ENCODE results near the gene USP48.
"Not testable (repeated sequence)": the region's sequence is repeated elsewhere in the genome, so short reads cannot be mapped to it uniquely, and the experiment has no call there.

USP48 gene

DNA sequence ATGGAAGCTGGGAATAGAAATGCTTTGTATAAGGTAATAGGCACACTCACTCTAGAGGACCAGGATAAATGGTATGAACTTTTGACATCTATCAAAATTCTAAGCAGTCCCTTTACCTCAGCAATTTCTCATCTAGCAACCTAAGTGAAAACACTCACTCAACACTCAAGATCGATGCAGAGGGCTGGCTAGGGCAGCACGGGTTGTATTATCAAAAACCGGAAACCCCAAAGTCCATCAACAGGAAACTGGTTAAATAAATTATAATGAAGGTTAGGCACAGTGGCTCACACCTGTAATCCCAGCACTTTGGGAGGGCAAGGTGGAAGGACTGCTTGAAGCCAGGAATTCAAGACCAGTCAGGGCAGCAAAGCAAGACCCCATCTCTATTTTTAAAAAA, 9.4 kb downstream of the USP48 start:
- DNase-seq (ENCODE audit: low read depth), result no peak

DNA sequence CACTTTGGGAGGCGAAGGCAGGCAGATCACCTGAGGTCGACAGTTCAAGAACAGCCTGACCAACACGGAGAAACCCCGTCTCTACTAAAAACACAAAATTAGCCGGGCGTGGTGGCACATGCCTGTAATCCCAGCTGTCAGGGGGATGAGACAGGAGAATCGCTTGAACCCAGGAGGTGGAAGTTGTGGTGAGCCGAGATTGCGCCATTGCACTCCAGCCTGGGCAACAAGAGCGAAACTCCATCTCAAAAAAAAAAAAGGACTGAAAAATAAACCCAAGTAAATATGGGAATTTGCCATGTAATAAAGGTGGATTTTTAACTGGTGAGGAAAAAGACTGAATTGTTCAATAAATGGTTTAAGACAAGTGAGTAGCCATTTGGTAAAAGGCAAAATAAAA, 11.3 kb downstream of the USP48 start:
- DNase-seq (ENCODE audit: low read depth), result not testable (repeated sequence)

DNA sequence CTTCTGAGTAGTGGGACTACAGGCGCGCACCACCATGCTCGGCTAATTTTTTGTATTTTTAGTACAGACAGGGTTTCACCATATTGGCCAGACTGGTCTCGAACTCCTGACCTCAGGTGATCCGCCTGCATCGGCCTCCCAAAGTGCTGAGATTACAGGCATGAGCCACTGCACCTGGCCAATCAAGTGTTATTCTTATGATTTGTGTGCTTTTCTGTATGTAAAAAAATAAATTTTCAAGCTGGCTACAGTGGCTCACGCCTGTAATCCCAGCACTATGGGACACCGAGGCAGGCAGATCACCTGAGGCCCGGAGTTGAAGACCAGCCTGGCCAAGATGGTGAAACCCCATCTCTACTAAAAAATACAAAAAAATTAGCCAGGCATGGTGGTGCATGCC, 12.3 kb downstream of the USP48 start:
- DNase-seq (ENCODE audit: low read depth), result not testable (repeated sequence)

DNA sequence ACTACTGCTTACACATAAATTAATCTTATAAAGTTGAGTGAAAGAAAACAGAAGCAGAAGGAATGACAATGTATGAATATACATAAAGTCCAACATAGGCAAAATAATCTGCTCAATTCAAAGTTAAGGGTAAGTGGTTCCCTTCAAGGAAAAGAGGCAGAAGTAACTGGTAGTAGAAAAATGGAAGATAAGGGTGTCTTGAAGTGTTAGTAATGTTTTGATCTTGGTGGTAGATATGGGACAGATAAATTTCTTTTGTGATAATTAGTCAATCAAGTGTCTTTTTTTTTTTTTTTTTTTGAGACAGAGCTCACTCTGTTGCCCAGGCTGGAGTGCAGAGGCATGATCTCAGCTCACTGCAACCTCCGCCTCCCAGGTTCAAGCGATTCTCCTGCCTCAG, 12.7 kb downstream of the USP48 start:
- no peak for DNase-seq (ENCODE audit: low read depth)

DNA sequence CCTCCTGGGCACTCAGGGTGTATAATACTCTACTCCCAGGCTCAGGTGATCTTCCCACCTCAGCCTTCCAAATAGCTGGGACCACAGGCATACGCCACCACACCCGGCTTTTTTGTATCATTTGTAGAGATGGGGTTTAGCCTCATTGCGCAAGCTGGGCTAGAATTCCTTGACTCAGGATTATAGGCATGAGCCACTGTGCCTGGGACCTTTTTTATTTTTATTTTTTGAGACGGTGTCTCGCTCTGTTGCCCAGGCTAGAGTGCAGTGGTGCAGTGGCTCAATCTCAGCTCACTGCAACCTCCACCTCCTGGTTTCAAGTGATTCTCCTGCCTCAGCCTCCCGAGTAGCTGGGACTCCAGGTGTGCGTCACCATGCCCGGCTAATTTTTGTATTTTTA, 15.8 kb downstream of the USP48 start:
- not testable (repeated sequence) for DNase-seq (ENCODE audit: low read depth)

DNA sequence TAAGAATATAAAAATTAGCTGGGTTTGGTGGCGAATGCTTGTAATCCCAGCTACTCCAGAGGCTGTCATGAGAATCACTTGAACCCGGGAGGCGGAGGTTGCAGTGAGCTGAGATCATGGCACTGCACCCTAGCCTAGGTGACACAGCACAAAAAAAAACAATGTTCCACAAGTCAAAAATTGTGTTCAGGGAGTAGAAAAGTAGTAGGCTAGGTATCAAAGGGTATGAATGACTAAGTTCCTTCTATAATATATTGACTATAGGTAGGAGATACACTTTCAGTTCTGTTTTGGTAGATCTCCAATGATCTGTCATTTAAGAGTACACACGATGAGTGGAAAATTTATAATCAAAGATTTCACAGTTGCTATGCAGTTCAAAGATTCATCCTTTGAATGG, 16.7 kb downstream of the USP48 start:
- no peak for DNase-seq (ENCODE audit: low read depth)

DNA sequence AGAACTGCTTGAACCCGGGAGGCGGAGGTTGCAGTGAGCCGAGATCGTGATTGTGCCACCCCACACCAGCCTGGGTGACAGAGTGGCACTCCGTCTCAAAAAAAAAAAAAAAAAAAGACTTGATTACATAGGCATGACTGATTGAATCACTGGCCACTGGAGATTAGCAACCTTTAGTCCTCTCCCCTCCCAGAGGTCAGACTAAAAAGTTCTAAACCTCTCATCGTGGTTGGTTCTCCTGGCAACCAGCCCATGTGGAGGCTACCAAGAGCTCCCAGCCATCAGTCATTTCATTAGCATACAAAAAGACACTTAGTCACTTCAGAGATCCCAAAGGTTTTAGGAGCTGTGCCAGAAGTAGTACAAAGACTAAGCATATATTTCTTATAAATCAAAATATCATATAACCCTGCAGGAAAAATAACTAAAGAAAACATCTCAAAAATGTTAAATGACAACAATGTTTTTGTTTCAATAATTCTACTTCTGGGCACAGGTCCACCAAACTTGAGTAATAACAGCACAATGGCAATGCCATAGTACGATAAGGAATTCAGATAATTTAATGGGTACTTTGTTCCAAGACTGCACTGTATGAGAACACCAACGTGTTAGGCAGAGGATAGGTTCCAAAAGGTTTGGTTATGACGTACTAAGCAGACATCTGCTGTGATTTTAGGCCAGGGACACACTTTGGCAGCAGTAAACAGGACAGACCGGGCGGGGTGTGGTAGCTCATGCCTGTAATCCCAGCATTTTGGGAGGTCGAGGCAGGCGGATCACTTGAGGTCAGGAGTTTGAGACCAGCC, 18.1 kb downstream of the USP48 start:
- DNase-seq (ENCODE audit: low read depth), result no peak

DNA sequence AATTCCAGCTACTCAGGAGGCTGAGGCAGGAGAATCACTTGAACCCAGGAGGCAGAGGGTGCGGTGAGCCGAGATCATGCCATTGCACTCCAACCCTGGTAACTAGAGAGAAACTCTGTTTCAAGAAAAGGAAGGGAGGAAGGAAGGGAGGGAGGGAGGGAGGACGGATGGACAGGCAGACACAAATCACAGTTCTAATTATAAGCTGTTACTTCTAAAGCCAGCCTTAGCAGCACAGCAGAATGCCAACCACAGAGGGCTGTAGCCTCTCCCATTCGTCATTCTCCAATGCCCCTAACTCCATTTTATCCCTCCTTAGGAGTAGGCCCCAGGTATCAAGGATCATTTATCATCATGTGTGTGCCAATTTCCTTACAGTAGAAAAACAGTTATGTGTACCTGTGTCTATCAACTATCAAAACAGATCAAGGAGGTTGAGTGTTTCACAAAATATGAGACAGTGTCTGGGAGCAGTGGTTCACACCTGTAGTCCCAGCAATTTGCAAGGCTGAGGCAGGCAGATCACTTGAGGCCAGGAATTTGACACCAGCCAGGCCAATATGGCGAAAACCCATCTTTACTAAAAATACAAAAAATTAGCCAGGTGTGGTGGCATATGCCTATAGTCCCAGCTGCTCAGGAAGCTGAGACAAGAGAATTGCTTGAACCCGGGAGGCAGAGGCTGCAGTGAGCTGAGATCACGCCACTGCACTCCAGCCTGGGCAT, 19.1 kb downstream of the USP48 start:
- no peak for DNase-seq (ENCODE audit: low read depth)

DNA sequence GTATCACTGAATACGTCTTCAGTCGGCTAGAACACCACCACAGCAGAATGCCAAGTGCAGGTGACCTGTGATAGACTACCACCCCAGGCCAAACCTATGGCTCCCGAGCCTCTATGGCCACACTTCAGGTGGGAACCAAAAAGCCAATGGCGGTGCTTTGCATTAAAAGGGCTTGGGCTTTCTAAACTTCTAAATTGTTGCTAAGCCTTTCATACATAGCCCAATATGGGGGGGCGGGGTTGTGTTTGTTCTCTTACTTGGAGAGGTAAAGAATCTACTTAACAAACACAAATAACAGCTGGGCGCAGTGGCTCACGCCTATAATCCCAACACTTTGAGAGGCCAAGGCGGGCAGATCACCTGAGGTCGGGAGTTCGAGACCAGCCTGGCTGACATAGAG, 19.7 kb downstream of the USP48 start:
- DNase-seq (ENCODE audit: low read depth), result no peak

DNA sequence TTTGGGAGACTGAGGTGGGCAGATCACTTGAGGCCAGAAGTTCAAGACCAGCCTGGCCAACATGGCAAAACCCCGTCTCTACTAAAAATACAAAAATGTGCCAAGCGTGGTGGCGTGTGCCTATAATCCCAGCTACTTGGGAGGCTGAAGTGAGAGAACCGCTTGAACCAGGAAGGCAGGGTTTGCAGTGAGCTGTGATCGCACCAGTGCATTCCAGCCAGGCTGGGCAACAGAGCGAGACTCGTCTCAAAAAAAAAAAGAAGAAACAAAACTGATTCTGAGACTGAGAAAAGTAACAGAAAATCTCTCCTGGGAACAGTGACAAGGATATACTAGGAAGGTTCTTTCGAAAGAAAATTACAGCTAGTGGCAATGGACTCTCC, 20.9 kb downstream of the USP48 start:
- DNase-seq (ENCODE audit: low read depth), result no peak

DNA sequence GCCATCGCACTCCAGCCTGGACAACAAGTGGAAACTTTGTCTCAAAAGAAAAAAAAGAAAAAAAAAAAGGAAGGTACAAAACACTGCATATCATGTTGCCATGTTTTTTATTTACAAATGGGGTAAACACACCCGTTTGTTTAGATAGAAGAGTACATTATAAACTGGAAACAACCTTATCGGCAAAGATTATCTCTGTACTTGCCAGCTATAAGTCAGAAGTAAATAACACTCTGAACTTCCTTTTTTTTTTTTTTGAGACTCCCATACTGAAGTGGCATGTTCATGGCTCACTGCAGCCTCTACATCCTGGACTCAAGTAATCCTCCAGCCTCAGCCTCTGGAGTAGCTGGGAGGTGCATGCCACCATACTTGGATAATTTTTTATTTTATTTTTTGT, 21.9 kb downstream of the USP48 start:
- DNase-seq (ENCODE audit: low read depth), result no peak

DNA sequence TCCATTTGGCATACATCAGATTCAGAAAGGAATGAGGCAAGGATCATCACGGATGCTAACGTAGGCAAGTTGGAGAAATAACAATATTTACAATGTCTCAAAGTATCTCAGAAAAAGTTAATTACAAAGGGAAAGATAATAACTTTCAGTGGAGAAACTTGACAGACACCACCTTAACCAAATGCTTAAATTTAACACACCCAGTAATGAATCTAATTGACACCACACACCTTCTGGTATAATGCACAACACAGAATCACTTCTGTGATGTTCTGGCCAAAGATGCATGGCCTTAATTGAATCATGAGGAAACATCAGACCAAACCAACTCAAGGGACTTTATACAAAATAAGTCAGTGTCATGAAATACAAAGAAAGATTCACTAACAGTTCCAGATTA, 23.1 kb downstream of the USP48 start:
- no peak for DNase-seq (ENCODE audit: low read depth)

DNA sequence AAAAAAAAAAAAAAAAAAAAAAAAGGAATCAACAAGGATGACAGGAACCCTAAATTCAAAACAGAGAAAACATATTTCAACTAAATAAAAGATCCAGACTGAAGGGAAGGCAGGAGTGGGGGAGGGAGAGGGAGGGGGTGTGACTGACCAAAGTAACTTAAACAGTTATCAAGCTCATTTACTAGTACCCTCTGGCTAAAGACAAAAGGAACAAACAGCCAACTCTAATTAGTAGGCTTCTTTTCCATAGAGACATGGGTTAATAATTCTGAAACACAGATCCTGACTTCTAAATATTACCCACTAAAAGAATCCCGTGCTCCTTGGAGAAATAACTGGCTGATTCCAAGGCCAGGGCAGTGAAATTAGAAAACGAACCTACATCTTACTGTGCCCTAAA, 23.8 kb downstream of the USP48 start:
- no peak for DNase-seq (ENCODE audit: low read depth)

DNA sequence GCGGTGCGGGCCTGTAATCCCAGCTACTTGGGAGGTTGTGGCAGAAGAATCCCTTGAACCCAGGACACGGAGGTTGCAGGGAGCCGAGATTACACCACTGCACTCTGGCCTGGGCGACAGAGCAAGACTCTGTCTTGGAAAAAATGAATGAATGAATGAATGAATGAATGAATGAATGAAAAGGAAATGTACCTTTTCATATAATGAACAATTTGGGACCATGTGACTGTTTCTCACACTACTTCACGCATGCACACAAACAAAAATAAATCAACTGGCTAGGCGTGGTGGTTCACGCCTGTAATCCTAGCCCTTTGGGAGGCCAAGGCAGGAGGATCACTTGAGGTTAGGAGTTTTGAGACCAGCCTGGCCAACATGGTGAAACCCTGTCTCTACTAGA, 24.3 kb downstream of the USP48 start:
- DNase-seq (ENCODE audit: low read depth), result no peak

DNA sequence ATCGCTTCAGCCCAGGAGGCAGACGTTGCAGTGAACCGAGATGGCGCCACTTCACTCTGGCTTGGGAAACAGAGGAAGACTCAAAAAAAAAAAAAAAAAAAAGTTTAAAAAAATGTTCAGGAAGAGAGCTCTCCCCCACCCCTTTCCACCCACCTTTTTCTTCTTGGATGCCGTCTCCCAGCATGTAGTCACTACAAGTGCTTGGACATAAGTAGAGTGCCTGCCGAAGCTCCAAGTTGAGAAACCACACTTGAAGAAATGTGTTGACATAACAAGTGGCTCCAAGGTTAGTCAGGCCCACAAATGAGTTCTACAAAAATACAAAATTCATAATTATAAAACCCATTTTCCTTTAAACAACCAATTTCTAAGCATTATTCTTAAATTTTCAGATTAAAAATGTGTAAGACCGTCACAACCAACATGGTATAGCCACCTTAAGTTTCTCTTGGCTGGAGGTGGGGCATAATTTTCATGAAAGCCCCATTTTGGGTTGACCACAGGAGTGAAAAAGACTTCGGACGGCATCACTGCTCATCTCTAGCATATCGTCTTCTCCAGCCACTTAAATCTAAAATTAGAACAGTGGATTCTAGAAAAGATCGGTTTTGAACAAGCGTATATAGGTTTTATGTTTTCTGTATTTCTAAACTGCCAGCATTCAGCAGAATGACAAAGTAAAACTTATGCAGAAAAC, 26.4 kb downstream of the USP48 start:
- no peak for DNase-seq (ENCODE audit: low read depth)

DNA sequence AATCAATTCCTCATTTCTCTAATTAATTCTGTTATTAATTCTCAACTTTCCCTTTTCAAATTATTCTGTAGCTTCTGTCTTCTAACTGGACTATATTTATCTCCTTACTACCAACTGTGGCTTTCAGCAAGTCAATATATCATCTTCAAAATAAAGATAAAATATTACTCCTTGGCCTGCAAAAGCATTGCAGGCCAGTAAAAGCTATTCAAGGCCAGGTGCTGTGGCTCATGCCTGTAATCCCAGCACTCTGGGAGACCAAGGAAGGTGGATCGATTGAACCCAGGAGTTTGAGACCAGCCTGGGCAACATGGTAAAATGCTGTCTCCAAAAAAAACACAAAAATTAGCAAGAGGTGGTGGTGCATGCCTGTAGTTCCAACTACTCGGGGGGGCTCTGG, 27.9 kb downstream of the USP48 start:
- no peak for DNase-seq (ENCODE audit: low read depth)

DNA sequence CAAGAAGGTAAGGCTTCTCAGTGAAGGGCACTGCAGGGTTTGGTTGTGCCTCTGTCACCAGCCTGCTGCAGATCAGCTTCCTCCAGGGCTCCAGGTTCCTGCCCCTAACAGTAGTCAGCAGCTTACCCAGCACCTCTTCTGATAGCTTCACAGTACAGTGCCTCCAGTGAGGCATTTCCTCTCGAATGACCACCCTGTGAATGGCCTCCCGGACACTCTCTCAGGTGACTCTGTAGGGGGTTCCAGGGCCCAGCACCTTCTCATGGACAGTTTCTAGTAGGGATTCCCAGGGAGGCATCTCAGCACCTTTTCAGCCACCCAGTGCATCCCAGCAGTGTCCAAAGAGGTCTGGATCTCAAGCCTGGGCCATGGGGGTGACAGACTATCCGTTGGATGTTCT, 28.4 kb downstream of the USP48 start:
- no peak for DNase-seq (ENCODE audit: low read depth)

DNA sequence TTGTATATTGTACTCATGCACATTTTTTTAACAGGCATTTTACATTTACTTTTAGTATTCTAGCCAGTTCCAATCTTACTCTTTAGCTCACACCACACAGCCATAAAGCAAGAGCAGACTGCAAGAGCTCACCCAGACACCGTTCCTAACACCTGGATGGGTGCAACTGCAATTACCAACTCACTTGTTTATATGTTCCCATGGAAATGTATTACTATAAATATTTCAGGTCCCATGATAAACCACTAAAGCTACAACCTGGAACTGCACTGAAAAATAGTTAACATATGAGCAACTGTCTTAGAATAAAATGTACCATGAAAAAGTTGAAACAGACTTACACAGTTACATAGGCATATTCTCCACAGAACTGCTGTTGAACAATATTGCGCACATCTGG, 30.8 kb downstream of the USP48 start:
- DNase-seq (ENCODE audit: low read depth), result no peak

DNA sequence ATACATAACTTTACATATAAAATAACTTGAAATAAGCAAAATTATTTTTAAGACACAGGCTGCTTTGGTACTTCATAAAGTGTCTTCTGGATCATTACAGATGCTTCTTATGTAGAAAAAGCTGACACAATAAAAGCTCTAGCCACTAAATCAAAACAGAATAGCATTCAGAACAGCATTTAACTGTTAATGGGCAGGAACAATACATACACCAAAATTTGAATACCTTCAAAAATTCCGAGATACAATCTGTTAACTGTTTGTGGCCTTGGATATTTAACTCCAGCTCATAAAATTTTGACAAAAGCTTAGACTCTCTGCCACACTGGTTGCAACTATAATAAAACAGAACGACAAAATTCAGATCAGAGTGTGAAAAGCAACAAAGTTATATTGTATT, 31.7 kb downstream of the USP48 start:
- no peak for DNase-seq (ENCODE audit: low read depth)

DNA sequence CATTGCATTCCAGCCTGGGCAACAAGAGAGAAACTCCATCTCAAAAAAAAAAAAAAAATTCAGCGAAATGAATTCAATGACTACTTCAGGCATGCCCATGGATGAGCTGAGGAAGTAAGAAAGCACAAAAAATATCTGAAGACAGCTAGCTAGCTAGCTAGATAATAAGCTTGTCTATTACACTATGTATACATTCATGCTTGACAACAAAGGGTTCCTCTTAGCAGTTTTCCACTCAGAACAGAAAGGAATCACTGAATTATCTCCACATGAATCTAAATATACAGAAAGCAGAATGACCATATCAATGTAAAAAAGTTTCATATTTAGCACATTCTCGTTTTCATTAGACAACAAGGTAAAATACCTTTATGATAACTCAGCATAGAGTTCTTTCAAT, 32.1 kb downstream of the USP48 start:
- DNase-seq (ENCODE audit: low read depth), result no peak

DNA sequence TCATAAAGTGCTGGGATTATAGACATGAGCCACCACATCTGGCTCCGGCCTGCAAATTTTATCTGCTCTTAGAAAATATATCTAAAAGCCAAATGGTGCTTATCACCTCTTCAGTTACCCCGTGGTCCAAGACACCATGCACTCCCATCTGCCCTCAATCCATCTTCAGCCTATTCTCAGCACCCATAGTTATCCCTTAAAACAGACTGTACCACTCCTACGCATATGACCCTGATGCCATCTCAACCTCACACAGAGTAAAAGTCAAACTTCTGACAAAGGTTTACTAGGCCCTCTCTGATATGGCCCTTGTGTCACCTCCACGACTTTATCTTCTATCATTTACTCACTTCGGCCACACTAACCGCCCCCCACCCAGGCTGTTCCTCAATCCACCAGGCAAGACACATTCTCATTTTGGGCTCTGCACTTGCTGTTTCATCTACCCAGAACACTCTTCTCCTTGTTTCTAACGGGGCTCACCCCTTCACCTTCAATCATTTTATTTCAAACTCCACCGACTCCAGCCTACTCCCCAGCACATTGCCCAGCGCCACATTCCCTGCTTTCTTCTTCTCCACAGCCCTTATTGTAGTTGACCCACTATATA, 33.0 kb downstream of the USP48 start:
- DNase-seq (ENCODE audit: low read depth), result no peak

DNA sequence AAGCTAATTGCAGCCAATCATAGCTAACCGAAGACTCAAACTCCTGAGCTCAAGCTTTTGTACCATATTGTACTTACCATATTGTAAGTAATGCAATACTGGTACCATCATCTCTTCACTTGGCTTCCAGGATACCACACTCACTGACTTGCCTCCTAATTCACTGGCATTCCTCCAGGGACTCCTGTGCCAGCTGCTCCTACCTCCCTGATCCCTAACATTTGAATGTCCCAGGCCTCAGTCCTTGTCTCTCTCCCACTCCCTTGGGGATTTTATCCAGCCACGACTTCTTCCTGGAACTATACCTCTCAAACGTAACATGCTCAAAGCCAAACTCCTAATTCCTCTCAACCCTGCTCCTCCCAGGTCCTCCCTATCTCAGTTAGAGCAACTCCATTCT, 33.8 kb downstream of the USP48 start:
- no peak for DNase-seq (ENCODE audit: low read depth)

DNA sequence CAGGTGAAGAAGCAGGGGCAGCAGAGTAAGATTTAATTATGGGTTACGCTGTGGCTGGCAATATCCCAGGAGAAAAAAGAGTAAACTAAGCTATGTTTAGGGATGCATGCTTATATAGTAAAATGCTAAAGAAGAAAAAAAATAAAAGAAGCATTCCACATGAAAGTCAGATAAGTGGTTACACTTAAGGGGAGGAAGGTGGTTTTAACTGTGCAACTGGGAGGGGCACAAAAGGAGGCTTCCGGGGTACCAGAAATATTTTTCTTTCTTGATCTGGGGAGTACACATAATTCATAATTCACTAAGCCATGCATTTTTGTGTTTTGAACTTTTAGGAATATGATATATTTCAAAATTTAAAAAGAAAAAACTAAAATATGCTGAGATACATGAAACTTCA, 39.5 kb downstream of the USP48 start:
- no peak for DNase-seq (ENCODE audit: low read depth)

Data from activated T-cell treated with anti-CD3 and anti-CD28 coated beads for 24 hours (primary cell).